ENCODE results near the gene ARHGAP10.

ARHGAP10 gene

GRCh38 chr4:147691820-147692219, 40.1 kb upstream of the ARHGAP10 start:
- TF ChIP-seq, protein P1, sequence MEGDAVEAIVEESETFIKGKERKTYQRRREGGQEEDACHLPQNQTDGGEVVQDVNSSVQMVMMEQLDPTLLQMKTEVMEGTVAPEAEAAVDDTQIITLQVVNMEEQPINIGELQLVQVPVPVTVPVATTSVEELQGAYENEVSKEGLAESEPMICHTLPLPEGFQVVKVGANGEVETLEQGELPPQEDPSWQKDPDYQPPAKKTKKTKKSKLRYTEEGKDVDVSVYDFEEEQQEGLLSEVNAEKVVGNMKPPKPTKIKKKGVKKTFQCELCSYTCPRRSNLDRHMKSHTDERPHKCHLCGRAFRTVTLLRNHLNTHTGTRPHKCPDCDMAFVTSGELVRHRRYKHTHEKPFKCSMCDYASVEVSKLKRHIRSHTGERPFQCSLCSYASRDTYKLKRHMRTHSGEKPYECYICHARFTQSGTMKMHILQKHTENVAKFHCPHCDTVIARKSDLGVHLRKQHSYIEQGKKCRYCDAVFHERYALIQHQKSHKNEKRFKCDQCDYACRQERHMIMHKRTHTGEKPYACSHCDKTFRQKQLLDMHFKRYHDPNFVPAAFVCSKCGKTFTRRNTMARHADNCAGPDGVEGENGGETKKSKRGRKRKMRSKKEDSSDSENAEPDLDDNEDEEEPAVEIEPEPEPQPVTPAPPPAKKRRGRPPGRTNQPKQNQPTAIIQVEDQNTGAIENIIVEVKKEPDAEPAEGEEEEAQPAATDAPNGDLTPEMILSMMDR (conservative IDR thresholded peaks at IDR 0.05; ENCODE audit: low read depth), result no peak
- ChIA-PET CTCF (no interaction called here), POLR2A (ENCODE audit: low non-redundant PET) (no interaction called here)
- DNase-seq (ENCODE audit: low spot score), result no peak
- H3K27ac ChIP-seq, result no peak overlapping the region

- ChIA-PET CTCF (no interaction called here), POLR2A (ENCODE audit: low non-redundant PET) (no interaction called here)
Observed at GRCh38 chr4:147693218-147693617, 38.7 kb upstream of the ARHGAP10 start.

GRCh38 chr4:147696866-147697265, 35.0 kb upstream of the ARHGAP10 start:
- no peak overlapping the region for H3K27ac ChIP-seq
- TF ChIP-seq, protein P1 (conservative IDR thresholded peaks at IDR 0.05; ENCODE audit: low read depth), result no peak
- DNase-seq (ENCODE audit: low spot score), result no peak
- POLR2A ChIA-PET (ENCODE audit: low non-redundant PET), result no interaction called here
- CTCF ChIA-PET, result no interaction called here

More at GRCh38 chr4:147693218-147693617, 38.7 kb upstream of the ARHGAP10 start:
- H3K27ac ChIP-seq, result no peak overlapping the region
- no peak for DNase-seq (ENCODE audit: low spot score)
- TF ChIP-seq, protein P1 (conservative IDR thresholded peaks at IDR 0.05; ENCODE audit: low read depth), result no peak

GRCh38 chr4:147704846-147705245, 27.0 kb upstream of the ARHGAP10 start:
- DNase-seq (ENCODE audit: low spot score), result no peak
- ChIA-PET CTCF (interaction anchor here (1.0 to 1.4 kb wide), 2 partner anchors 161 to 162 kb away, joined by 4 read pairs; no protein-coding TSS in a partner anchor), POLR2A (ENCODE audit: low non-redundant PET) (no interaction called here)
- no peak overlapping the region for H3K27ac ChIP-seq
- TF ChIP-seq, protein P1 (conservative IDR thresholded peaks at IDR 0.05; ENCODE audit: low read depth), result no peak

DNA sequence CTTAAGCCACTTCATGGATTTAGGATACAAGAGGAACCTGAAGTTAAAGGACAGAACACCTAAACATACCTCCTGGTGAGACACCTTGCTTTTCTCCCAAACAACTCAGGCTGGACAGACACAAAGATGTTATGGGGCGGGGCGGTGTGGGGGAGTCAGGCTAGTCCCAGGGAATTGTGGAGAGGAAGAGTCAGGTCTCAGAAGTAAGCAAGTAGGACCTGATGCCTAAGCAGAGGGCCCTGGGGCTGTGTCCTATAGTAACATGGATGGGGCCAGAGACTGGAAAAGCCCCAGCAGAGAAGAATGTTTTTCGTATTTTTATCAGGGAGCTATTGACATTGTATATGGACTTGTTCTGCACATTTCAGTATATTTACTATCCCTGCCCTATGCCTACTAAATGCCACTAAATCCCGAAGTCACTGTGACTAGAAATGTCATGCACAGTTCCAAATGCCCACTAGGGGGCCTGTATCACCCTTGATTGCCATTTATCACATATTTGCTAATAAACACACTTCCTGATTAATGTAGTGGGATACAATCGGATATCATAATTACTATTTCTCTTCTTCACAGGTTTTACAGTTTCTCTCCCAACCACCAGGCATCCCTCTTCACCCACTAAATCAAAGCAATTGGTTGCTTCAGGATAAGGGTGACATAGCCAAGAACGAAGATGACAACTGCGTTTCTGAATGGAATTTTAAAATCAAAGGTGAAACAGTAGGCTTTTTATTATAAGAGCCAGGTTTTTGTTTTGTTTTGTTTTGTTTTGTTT, 23.8 kb upstream of the ARHGAP10 start:
- H3K27ac ChIP-seq, result no peak overlapping the region
- peak; percentile 36 for DNase-seq (ENCODE audit: low spot score)
- TF ChIP-seq, protein P1 (conservative IDR thresholded peaks at IDR 0.05; ENCODE audit: low read depth), result peak; percentile 90
- ChIA-PET POLR2A (ENCODE audit: low non-redundant PET) (no interaction called here), CTCF (interaction anchor here (0.7 to 4.2 kb wide), 4 partner anchors 14 to 185 kb away, joined by 4 to 33 read pairs (median 4); no protein-coding TSS in a partner anchor)

- H3K27ac ChIP-seq, result no peak overlapping the region
- TF ChIP-seq, protein P1 (conservative IDR thresholded peaks at IDR 0.05; ENCODE audit: low read depth), result no peak
- ChIA-PET POLR2A (ENCODE audit: low non-redundant PET) (no interaction called here), CTCF (interaction anchor here (0.6 to 4.2 kb wide), 4 partner anchors 22 to 251 kb away, joined by 3 to 33 read pairs (median 4); partner anchors contain the start of gene ARHGAP10)
- DNase-seq (ENCODE audit: low spot score), result no peak
Observed at GRCh38 chr4:147709999-147710398, 21.9 kb upstream of the ARHGAP10 start.
